ENCODE measurements around the gene MALAT1. TPM values are rescaled to one million over a fixed set of nuclear protein-coding genes. Genes with fewer than 3 reads are reported as not detected.
A peak's percentile ranks its signal among the peaks of the same experiment; 100 is the strongest.

Gene MALAT1
- total and polyA plus RNA-seq, 2 donors (not counting 1 experiment from before 2014, with no cell fraction given), result 646 to 32,417 TPM

GRCh38 chr11:65547446-65548125, 48.7 kb downstream of the MALAT1 start:
- no peaks in the 10 kb centered on the region for H3K27me3 ChIP-seq (replicated peaks in 1 of 4; ENCODE audit: control extremely low read depth in 1 of 4, control insufficient read depth in 3 of 4, insufficient read depth in 4 of 4, low read length in 3 of 4)
- ChIA-PET POLR2A (interaction anchor here (0.9 to 1.3 kb wide), 2 partner anchors 13 to 68 kb away, joined by 5 read pairs; partner anchors contain the start of gene PCNX3), CTCF (interaction anchor here (1.0 to 9.2 kb wide), 7 partner anchors 7 to 186 kb away, joined by 3 to 86 read pairs (median 7); partner anchors contain the start of genes FAM89B and ZNRD2)
- Mint-ChIP-seq H3K4me1 (peaks cover 64% of the 10 kb centered on the region), H3K27me3 (no peaks in the 10 kb centered on the region), H3K27ac (peak overlapping the region; percentile 73), H3K9me3 (ENCODE audit: insufficient read depth) (no peaks in the 10 kb centered on the region), H3K4me3 (peak overlapping the region; percentile 57)
- intact Hi-C loops (cut with micrococcal nuclease), result loop anchor here (10.0 kb wide), 1 partner anchor 433 kb away; the partner anchor contains the start of genes TM7SF2 and ZNHIT2
- H3K79me2 ChIP-seq (ENCODE audit: control insufficient read depth, insufficient read depth, low read length), result peaks cover 5% of the 10 kb centered on the region
- H3K36me3 ChIP-seq (replicated peaks in 1 of 2; ENCODE audit: control extremely low read depth in 1 of 2, control insufficient read depth in 1 of 2, extremely low read depth in 1 of 2, insufficient read depth in 2 of 2, low read length in 1 of 2), result no peaks in the 10 kb centered on the region
- H3K4me1 ChIP-seq (ENCODE audit: control insufficient read depth in 2 of 2, insufficient read depth in 2 of 2, low read length in 2 of 2), result peaks cover 43 to 55% of the 10 kb centered on the region in 2 donors
- DNase-seq, result peak; percentile 58
- no peaks in the 10 kb centered on the region for H3K9me3 ChIP-seq (ENCODE audit: control extremely low read depth in 1 of 3, control insufficient read depth in 2 of 3, insufficient read depth in 1 of 3, low read length in 2 of 3)
- 78% methylated on average over 49 of the region's 52 CpGs for WGBS (ENCODE audit: insufficient coverage)
- H3K27ac ChIP-seq (ENCODE audit: low read length in 2 of 2), result peak overlapping the region in 1 of 2 donors; percentile 93
- no peak for TF ChIP-seq CTCF (IDR thresholded peaks at IDR 0.05)
- no peak for TF ChIP-seq EZH2 (IDR thresholded peaks at IDR 0.05; ENCODE audit: borderline replicate concordance, insufficient read depth, low read depth, low read length, poor library complexity, severe bottlenecking)
- no peak overlapping the region for H3K9ac ChIP-seq (ENCODE audit: low read length)
- H4K20me1 ChIP-seq (ENCODE audit: control insufficient read depth, insufficient read depth, low read length, poor library complexity, severe bottlenecking), result no peaks in the 10 kb centered on the region
- H3K4me3 ChIP-seq (ENCODE audit: control extremely low read depth in 1 of 5, extremely low read depth in 1 of 5, insufficient read depth in 1 of 5, low read depth in 2 of 5, low read length in 4 of 5), result peak overlapping the region in 1 of 5 experiments; percentile 1
- H2AFZ ChIP-seq (ENCODE audit: insufficient read depth, low read depth, low read length, poor library complexity, severe bottlenecking), result no peak overlapping the region
- ATAC-seq (ENCODE audit: low read depth), result no peak
- peak overlapping the region; percentile 90 for H3K4me2 ChIP-seq (replicated peaks; ENCODE audit: low read depth, low read length, poor library complexity, severe bottlenecking)

GRCh38 chr11:65548395-65548794, 49.5 kb downstream of the MALAT1 start:
- DNase-seq (no peak), ATAC-seq (ENCODE audit: low read depth) (no peak)
- Mint-ChIP-seq H3K9me3 (ENCODE audit: insufficient read depth) (no peaks in the 10 kb centered on the region), H3K4me1 (peaks cover 68% of the 10 kb centered on the region), H3K4me3 (peak overlapping the region; percentile 62), H3K27ac (peak overlapping the region; percentile 73), H3K27me3 (no peaks in the 10 kb centered on the region)
- peak overlapping the region; percentile 90 for H3K4me2 ChIP-seq (replicated peaks; ENCODE audit: low read depth, low read length, poor library complexity, severe bottlenecking)
- WGBS (ENCODE audit: insufficient coverage), result 95% methylated on average over 3 of the region's 3 CpGs
- H3K36me3 ChIP-seq (replicated peaks in 1 of 2; ENCODE audit: control extremely low read depth in 1 of 2, control insufficient read depth in 1 of 2, extremely low read depth in 1 of 2, insufficient read depth in 2 of 2, low read length in 1 of 2), result no peaks in the 10 kb centered on the region
- intact Hi-C loops (cut with micrococcal nuclease), result loop anchor here (10.0 kb wide), 1 partner anchor 434 kb away; the partner anchor contains the start of genes TM7SF2 and ZNHIT2
- H3K27me3 ChIP-seq (replicated peaks in 1 of 4; ENCODE audit: control extremely low read depth in 1 of 4, control insufficient read depth in 3 of 4, insufficient read depth in 4 of 4, low read length in 3 of 4), result no peaks in the 10 kb centered on the region
- POLR2A ChIA-PET, result interaction anchor here (0.5 to 1.0 kb wide), 2 partner anchors 22 to 149 kb away, joined by 3 to 10 read pairs; partner anchors contain the start of gene ZNRD2
- peak overlapping the region in 1 of 2 donors; percentile 42 for H3K27ac ChIP-seq (ENCODE audit: low read length in 2 of 2)
- H4K20me1 ChIP-seq (ENCODE audit: control insufficient read depth, insufficient read depth, low read length, poor library complexity, severe bottlenecking), result no peaks in the 10 kb centered on the region
- H3K9me3 ChIP-seq (ENCODE audit: control extremely low read depth in 1 of 3, control insufficient read depth in 2 of 3, insufficient read depth in 1 of 3, low read length in 2 of 3), result no peaks in the 10 kb centered on the region
- H2AFZ ChIP-seq (ENCODE audit: insufficient read depth, low read depth, low read length, poor library complexity, severe bottlenecking), result no peak overlapping the region
- CTCF ChIA-PET, result interaction anchor here (1.0 to 1.9 kb wide), 5 partner anchors 8 to 40 kb away, joined by 3 to 12 read pairs (median 8); no protein-coding TSS in a partner anchor
- peaks cover 47 to 63% of the 10 kb centered on the region in 2 donors for H3K4me1 ChIP-seq (ENCODE audit: control insufficient read depth in 2 of 2, insufficient read depth in 2 of 2, low read length in 2 of 2)
- TF ChIP-seq CTCF (IDR thresholded peaks at IDR 0.05), result no peak
- TF ChIP-seq EZH2 (IDR thresholded peaks at IDR 0.05; ENCODE audit: borderline replicate concordance, insufficient read depth, low read depth, low read length, poor library complexity, severe bottlenecking), result no peak
- H3K4me3 ChIP-seq (ENCODE audit: control extremely low read depth in 1 of 5, extremely low read depth in 1 of 5, insufficient read depth in 1 of 5, low read depth in 2 of 5, low read length in 4 of 5), result no peak overlapping the region
- H3K79me2 ChIP-seq (ENCODE audit: control insufficient read depth, insufficient read depth, low read length), result peaks cover 5% of the 10 kb centered on the region
- H3K9ac ChIP-seq (ENCODE audit: low read length), result no peak overlapping the region
